Mesothelial cell of epicardium (in vitro differentiated cells): ENCODE data around the gene DALRD3. TPM values are rescaled to one million over a fixed set of nuclear protein-coding genes. Genes with fewer than 3 reads are reported as not detected.
A peak's percentile ranks its signal among the peaks of the same experiment; 100 is the strongest.

ENCODE experiments used
- DNase-seq, 2 experiments: peaks; one replicate each; pipeline ENCODE4 v3.0.0; 2021; ENCODE audit warnings: low spot score in 2 of 2; ENCODE audit not compliant: unreplicated experiment in 2 of 2
- H3K27ac Mint-ChIP-seq: 2 replicates; pipeline ENCODE4 v1.8.0; 2021; ENCODE audit warnings: mixed read lengths
- H3K27me3 Mint-ChIP-seq: 2 replicates; pipeline ENCODE4 v1.8.0; 2021; ENCODE audit warnings: low read depth, mixed read lengths
- H3K36me3 Mint-ChIP-seq: 2 replicates; pipeline ENCODE4 v1.8.0; 2021; ENCODE audit warnings: mixed read lengths
- H3K4me1 Mint-ChIP-seq: 2 replicates; pipeline ENCODE4 v1.8.0; 2021; ENCODE audit warnings: mixed read lengths
- H3K4me3 Mint-ChIP-seq: 2 replicates; pipeline ENCODE4 v1.8.0; 2021; ENCODE audit warnings: mild to moderate bottlenecking, moderate library complexity, mixed read lengths
- H3K9me3 Mint-ChIP-seq: 2 replicates; pipeline ENCODE4 v1.8.0; 2021; ENCODE audit warnings: mixed read lengths
- microRNA-seq: library from miRNA; unstranded; fragments of <30 nt; microRNA quantifications from one replicate; pipeline ENCODE4 v1.2.0, GENCODE V29; 2021; ENCODE audit warnings: inconsistent platforms, mixed read lengths
- total RNA-seq: library from RNA; stranded (reverse); gene quantifications from 3 replicates; pipeline ENCODE4 v1.2.1, GENCODE V29; 2021
- TF ChIP-seq, protein P1 (sequence below): fragments of 200-600 bp; sonication (generic); IDR thresholded peaks from one replicate; pipeline ENCODE4 v1.5.0; 2021; ENCODE audit warnings: antibody characterized with exemption; ENCODE audit not compliant: unreplicated experiment

DALRD3 gene
- total RNA-seq, 1 donor from 2014 or later: 23.4 TPM

DNA sequence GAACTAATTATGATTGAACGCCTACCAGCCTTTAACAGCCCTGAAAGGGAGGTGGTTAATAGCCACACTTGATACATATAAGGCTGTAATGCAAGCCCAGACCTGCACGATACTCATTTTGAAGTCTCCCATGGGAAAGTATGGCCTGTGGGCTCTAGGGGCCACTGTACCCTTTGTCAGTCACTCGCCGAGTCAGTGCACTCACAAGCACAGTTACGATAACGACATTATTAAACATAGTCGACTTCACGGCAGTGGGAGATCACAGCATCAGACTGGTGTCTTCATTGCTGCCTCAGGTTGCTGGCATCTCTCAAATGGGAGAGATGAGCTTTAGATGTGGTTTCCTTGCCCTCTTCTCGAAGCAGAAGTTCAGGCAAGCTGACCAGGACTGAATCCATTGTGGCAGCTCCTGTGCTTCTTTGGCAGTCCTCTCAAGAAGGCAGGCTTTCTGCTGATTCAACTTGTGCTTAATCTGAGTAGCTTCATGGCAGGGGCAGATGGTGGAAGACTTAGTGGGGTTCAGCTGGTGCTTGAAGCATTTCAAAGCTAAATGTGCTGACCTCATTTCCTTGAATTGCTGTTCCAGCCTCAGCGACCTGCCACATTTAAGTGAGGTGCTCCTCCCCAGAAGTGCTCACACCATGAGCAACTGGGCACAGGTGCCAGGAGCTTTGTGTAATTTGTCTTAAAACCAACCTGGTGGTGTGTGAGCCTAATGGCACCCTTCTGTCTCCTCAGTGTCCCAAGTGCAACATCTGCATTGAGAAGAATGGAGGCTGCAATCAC, 44.1 kb downstream of the DALRD3 start:
- H3K36me3 Mint-ChIP-seq: peaks cover 40% of the 10 kb centered on the region
- TF ChIP-seq, protein P1, sequence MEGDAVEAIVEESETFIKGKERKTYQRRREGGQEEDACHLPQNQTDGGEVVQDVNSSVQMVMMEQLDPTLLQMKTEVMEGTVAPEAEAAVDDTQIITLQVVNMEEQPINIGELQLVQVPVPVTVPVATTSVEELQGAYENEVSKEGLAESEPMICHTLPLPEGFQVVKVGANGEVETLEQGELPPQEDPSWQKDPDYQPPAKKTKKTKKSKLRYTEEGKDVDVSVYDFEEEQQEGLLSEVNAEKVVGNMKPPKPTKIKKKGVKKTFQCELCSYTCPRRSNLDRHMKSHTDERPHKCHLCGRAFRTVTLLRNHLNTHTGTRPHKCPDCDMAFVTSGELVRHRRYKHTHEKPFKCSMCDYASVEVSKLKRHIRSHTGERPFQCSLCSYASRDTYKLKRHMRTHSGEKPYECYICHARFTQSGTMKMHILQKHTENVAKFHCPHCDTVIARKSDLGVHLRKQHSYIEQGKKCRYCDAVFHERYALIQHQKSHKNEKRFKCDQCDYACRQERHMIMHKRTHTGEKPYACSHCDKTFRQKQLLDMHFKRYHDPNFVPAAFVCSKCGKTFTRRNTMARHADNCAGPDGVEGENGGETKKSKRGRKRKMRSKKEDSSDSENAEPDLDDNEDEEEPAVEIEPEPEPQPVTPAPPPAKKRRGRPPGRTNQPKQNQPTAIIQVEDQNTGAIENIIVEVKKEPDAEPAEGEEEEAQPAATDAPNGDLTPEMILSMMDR: no peak

DNA sequence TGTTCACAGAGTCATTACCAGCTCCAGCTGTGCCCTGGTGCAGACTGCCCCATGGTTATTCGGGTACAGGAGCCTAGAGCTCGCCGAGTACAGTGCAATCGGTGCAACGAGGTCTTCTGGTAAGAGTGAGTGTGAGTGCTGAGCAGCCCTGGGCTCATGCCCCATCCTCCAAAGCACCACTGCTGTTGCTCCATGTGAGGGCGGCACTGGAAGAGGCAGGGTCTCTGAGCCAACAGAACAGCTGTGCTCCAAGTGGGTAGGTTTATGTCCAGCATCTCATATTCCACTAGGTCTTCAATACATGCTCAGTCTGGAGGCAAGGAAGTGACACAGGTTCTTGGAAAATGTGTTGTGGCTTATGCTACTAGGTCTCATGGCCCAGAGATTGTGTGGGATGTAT, 47.8 kb downstream of the DALRD3 start:
- H3K4me3 Mint-ChIP-seq: no peak overlapping the region
- H3K9me3 Mint-ChIP-seq: no peaks in the 10 kb centered on the region
- peaks cover 40% of the 10 kb centered on the region for H3K36me3 Mint-ChIP-seq
- no peaks in the 10 kb centered on the region for H3K27me3 Mint-ChIP-seq
- TF ChIP-seq, protein P1: no peak
- H3K4me1 Mint-ChIP-seq: no peaks in the 10 kb centered on the region
- DNase-seq: no peak
- no peak overlapping the region for H3K27ac Mint-ChIP-seq

More for the DNA sequence above, 44.1 kb downstream of the DALRD3 start:
- H3K4me1 Mint-ChIP-seq: no peaks in the 10 kb centered on the region
- H3K27ac Mint-ChIP-seq: no peak overlapping the region
- DNase-seq: no peak
- H3K27me3 Mint-ChIP-seq: no peaks in the 10 kb centered on the region
- no peak overlapping the region for H3K4me3 Mint-ChIP-seq
- H3K9me3 Mint-ChIP-seq: no peaks in the 10 kb centered on the region

DNA sequence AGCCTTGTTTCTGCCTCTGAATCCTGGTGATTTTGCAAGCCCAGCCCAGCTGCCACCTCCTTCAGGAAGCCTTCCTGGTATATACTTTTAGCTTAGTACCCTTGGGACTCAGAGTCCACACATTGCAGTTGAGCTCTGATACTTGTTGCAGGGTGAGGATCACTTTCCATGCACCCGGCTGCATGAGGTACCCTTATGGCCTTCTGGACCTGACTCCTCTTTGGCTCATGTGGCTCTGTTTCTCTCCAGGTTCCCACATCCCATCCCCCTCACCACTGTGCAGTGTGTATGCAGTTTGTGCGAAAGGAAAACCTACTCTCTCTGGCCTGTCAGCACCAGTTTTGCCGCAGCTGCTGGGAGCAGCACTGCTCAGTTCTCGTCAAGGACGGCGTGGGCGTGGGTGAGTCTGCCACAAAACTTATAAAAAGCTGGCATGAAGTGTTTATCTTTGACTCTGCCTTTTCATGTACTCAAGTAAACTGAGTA, 51.5 kb downstream of the DALRD3 start:
- Mint-ChIP-seq H3K36me3 (peaks cover 41% of the 10 kb centered on the region), H3K27me3 (no peaks in the 10 kb centered on the region), H3K9me3 (no peaks in the 10 kb centered on the region), H3K27ac (no peak overlapping the region), H3K4me3 (no peak overlapping the region), H3K4me1 (no peaks in the 10 kb centered on the region)
- no peak for DNase-seq
- TF ChIP-seq, protein P1: no peak

DNA sequence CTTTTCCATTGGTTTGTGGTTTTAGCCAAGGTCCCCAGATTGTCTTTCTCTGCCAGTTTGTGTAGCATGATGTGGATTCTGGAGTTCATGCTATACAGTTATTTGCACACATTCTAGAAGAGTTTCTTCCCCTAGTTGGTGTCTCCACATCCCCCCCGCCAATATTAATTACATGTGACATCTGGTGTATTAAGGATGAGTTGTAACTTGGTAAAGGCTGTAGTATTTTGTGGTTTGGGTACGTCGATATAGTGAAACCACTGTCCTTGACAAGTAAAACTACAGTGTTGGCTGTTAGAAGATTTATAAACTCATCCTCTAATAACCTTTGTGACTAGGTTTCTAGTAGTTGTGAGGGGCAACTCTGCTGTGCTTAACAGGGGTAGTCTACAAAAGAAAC, 52.0 kb downstream of the DALRD3 start:
- H3K9me3 Mint-ChIP-seq: no peaks in the 10 kb centered on the region
- H3K4me1 Mint-ChIP-seq: no peaks in the 10 kb centered on the region
- TF ChIP-seq, protein P1: no peak
- peaks cover 38% of the 10 kb centered on the region for H3K36me3 Mint-ChIP-seq
- no peaks in the 10 kb centered on the region for H3K27me3 Mint-ChIP-seq
- no peak overlapping the region for H3K4me3 Mint-ChIP-seq
- no peak for DNase-seq
- H3K27ac Mint-ChIP-seq: no peak overlapping the region

Small RNAs within 50 kb of the gene (microRNA-seq; reads per million reads assigned to microRNA genes)
- gene MIR191: 7,195 reads per million, percentile 94 among the genes with 10 or more reads in this experiment
- gene MIR425: 7,049 reads per million, percentile 94 among the genes with 10 or more reads in this experiment

Other genes starting within 250 kb of the DALRD3 start
- gene PRKAR2A, start 170.7 kb downstream of the DALRD3 start, total RNA-seq: 34.1 to 37.5 TPM (median 35.4 TPM) in 3 replicates
- gene SLC25A20, start 119.7 kb downstream of the DALRD3 start, total RNA-seq: 9.7 to 10.7 TPM (median 10.5 TPM) in 3 replicates
- gene ARIH2, start 99.7 kb downstream of the DALRD3 start, total RNA-seq: 87.0 to 102 TPM (median 100 TPM) in 3 replicates
- 57.9 to 59.9 TPM (median 58.4 TPM) in 3 replicates for gene P4HTM, start 28.3 kb downstream of the DALRD3 start, total RNA-seq
- gene WDR6, start 11.2 kb downstream of the DALRD3 start, total RNA-seq: 384 to 409 TPM (median 396 TPM) in 3 replicates
- gene NDUFAF3, start 3.5 kb upstream of the DALRD3 start, total RNA-seq: 61.4 to 63.4 TPM (median 62.0 TPM) in 3 replicates
- 207 to 217 TPM (median 216 TPM) in 3 replicates for gene IMPDH2, start 10.8 kb upstream of the DALRD3 start, total RNA-seq
- gene QRICH1, start 75.5 kb upstream of the DALRD3 start, total RNA-seq: 130 to 133 TPM (median 132 TPM) in 3 replicates
- 364 to 373 TPM (median 373 TPM) in 3 replicates for gene QARS1, start 86.2 kb upstream of the DALRD3 start, total RNA-seq
- gene USP19, start 102.2 kb upstream of the DALRD3 start, total RNA-seq: 76.2 to 79.7 TPM (median 76.6 TPM) in 3 replicates
- gene LAMB2, start 114.5 kb upstream of the DALRD3 start, total RNA-seq: 335 to 359 TPM (median 348 TPM) in 3 replicates
- gene CCDC71, start 147.8 kb upstream of the DALRD3 start, total RNA-seq: 28.7 to 29.8 TPM (median 28.9 TPM) in 3 replicates
- gene KLHDC8B, start 153.0 kb upstream of the DALRD3 start, total RNA-seq: 51.2 to 58.8 TPM (median 55.5 TPM) in 3 replicates